Right forelimb (tissue), 1 donor: Measurements from ENCODE around the gene GH1.
"Not testable (repeated sequence)": the region's sequence is repeated elsewhere in the genome, so short reads cannot be mapped to it uniquely, and the experiment has no call there.

Source experiments
- DNase-seq: peaks from one replicate; pipeline ENCODE4 v3.0.0-alpha.2; 2018

The GH1 gene

GRCh38 chr17:63925615-63926014 is 7.0 kb upstream of the GH1 start:
- DNase-seq, result no peak

- not testable (repeated sequence) for DNase-seq
Observed at GRCh38 chr17:63922402-63922801, 3.8 kb upstream of the GH1 start.

GRCh38 chr17:63920779-63921178 is 2.1 kb upstream of the GH1 start:
- DNase-seq, result not testable (repeated sequence)

- DNase-seq, result not testable (repeated sequence)
Observed at GRCh38 chr17:63920050-63920449, 1.4 kb upstream of the GH1 start.

GRCh38 chr17:63919311-63919723 is 678 bp upstream of the GH1 start:
- no peak for DNase-seq

GRCh38 chr17:63918305-63918704 is 334 bp downstream of the GH1 start:
- DNase-seq, result no peak

GRCh38 chr17:63917646-63918045 is 993 bp downstream of the GH1 start:
- no peak for DNase-seq

GRCh38 chr17:63917206-63917605 is 1.4 kb downstream of the GH1 start:
- not testable (repeated sequence) for DNase-seq

GRCh38 chr17:63916566-63917185 is 2.0 kb downstream of the GH1 start:
- no peak for DNase-seq

- DNase-seq, result not testable (repeated sequence)
Observed at GRCh38 chr17:63915753-63916152, 2.9 kb downstream of the GH1 start.

GRCh38 chr17:63914471-63914870 is 4.2 kb downstream of the GH1 start:
- no peak for DNase-seq

GRCh38 chr17:63911657-63912100 is 7.0 kb downstream of the GH1 start:
- no peak for DNase-seq

- no peak for DNase-seq
Observed at GRCh38 chr17:63911041-63911635, 7.5 kb downstream of the GH1 start, which contains the start of gene CSHL1. CSHL1 (minus strand) TSS chr17:63911258; CDS start chr17:63911196, 62 bp downstream.

GRCh38 chr17:63910096-63910495 is 8.5 kb downstream of the GH1 start:
- no peak for DNase-seq

GRCh38 chr17:63909586-63909985 is 9.1 kb downstream of the GH1 start:
- not testable (repeated sequence) for DNase-seq

- DNase-seq, result not testable (repeated sequence)
Observed at GRCh38 chr17:63907161-63907778, 11.4 kb downstream of the GH1 start.

- DNase-seq, result not testable (repeated sequence)
Observed at GRCh38 chr17:63904796-63905195, 13.8 kb downstream of the GH1 start.

- DNase-seq, result not testable (repeated sequence)
Observed at GRCh38 chr17:63903787-63904201, 14.8 kb downstream of the GH1 start.

- DNase-seq, result not testable (repeated sequence)
Observed at GRCh38 chr17:63901971-63902370, 16.7 kb downstream of the GH1 start.

- not testable (repeated sequence) for DNase-seq
Observed at GRCh38 chr17:63898899-63899798, 19.5 kb downstream of the GH1 start.

- not testable (repeated sequence) for DNase-seq
Observed at GRCh38 chr17:63896524-63897354, 21.9 kb downstream of the GH1 start, which contains the start of gene CSH1. CSH1 (minus strand) TSS chr17:63896574; CDS start chr17:63896511, 63 bp downstream.

GRCh38 chr17:63894821-63895220 is 23.8 kb downstream of the GH1 start:
- DNase-seq, result not testable (repeated sequence)
